ENCODE results near the gene ELK3. TPM values are rescaled to one million over a fixed set of nuclear protein-coding genes. Genes with fewer than 3 reads are reported as not detected.

ELK3 gene
- polyA plus RNA-seq (2013, experiment 1 of 2): 117 TPM
- polyA plus RNA-seq (2013, experiment 2 of 2): 106 TPM

DNA sequence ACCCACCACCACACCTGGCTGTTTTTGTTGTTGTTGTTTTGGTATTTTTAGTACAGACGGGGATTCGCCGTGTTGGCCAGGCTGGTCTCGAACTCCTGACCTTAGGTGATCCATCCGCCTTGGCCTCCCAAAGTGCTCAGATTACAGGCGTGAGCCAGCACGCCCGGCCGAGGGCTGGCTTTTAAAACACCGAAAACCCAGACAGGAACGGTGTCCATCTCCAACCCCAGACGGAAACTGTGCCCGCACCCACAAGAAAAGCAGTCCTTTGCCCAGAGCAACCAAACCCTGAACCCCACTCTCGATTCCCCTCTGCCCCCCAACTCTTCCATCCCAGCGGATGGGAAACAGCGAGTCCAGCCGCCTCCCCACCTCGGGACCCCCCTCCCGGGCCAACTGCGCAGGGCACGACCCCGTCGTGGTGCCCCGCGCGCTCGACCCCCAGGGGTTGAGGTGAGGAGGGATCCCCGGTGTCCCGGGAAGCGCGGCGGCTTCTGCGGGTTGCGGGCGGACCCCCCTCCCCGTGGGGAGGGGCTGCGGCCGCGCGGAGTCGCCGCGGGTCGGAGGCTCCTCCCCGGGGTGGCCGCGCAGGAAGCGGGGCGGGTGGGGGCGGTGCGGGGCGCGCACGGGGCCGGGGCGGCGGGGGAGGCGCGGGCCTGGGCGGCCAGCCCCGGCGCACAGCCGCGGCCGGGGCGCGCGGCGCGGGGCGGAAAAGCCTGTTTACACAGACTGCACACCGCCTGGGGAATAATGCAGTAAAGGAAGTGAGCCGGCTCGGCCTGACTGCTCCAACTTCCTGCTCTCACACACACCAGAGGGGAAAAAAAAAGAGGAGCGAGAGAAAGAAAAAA, at the start of gene ELK3:
TSS of gene ELK3 (plus strand) at position 651 of the 851 bp plus-strand sequence.
- Histone ChIP-seq H3K36me3 (ENCODE audit: control insufficient read depth, insufficient read depth, low read length) (no peaks in the 10 kb centered on the region), H3K27ac (ENCODE audit: low read depth, low read length, severe bottlenecking) (peak within 1 kb of the TSS; percentile 98), H3K9me3 (ENCODE audit: control insufficient read depth, low read length) (no peaks in the 10 kb centered on the region), H3K4me3 (ENCODE audit: extremely low read depth, insufficient read depth, low read length, poor library complexity, severe bottlenecking) (peak within 1 kb of the TSS; percentile 95), H3K4me1 (ENCODE audit: control insufficient read depth, insufficient read depth, low read length, poor library complexity, severe bottlenecking) (peaks cover 22% of the 10 kb centered on the region)
- WGBS, 2 experiments (ENCODE audit: insufficient coverage in 2 of 2): 14 to 16% methylated on average over 17 to 33 of the region's 75 CpGs

DNA sequence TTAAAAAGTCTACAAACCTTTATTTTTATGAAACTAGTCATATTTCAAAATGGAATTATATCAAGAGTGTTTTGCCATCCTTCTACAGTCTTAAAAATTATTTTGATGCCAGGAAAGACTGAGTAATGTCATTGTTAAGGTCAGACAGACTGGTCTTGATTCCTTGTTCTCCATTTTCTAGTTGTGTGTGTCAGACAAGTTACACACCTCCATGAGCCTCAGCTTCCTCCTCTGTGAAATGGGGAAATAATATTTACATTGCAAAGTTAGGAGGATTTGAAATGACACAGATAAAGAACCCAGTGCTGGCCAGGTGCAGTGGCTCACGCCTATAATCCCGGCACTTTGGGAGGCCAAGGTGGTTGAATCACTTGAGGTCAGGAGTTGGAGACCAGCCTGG, 47.4 kb upstream of the ELK3 start:
- no peak overlapping the region for H3K4me3 ChIP-seq (ENCODE audit: extremely low read depth, insufficient read depth, low read length, poor library complexity, severe bottlenecking)
- no peaks in the 10 kb centered on the region for H3K36me3 ChIP-seq (ENCODE audit: control insufficient read depth, insufficient read depth, low read length)
- peaks cover 16% of the 10 kb centered on the region for H3K4me1 ChIP-seq (ENCODE audit: control insufficient read depth, insufficient read depth, low read length, poor library complexity, severe bottlenecking)
- H3K9me3 ChIP-seq (ENCODE audit: control insufficient read depth, low read length): no peaks in the 10 kb centered on the region
- H3K27ac ChIP-seq (ENCODE audit: low read depth, low read length, severe bottlenecking): no peak overlapping the region
- 95% methylated on average over 2 of the region's 2 CpGs; no CpG with 5 or more reads in 1 of the 2 experiments for WGBS, 2 experiments (ENCODE audit: insufficient coverage in 2 of 2)

GRCh38 chr12:96150442-96150841, 43.7 kb upstream of the ELK3 start:
- Histone ChIP-seq H3K27ac (ENCODE audit: low read depth, low read length, severe bottlenecking) (no peak overlapping the region), H3K4me1 (ENCODE audit: control insufficient read depth, insufficient read depth, low read length, poor library complexity, severe bottlenecking) (no peaks in the 10 kb centered on the region), H3K36me3 (ENCODE audit: control insufficient read depth, insufficient read depth, low read length) (no peaks in the 10 kb centered on the region), H3K4me3 (ENCODE audit: extremely low read depth, insufficient read depth, low read length, poor library complexity, severe bottlenecking) (no peak overlapping the region), H3K9me3 (ENCODE audit: control insufficient read depth, low read length) (no peaks in the 10 kb centered on the region)
- WGBS, 2 experiments (ENCODE audit: insufficient coverage in 2 of 2): 64 to 66% methylated on average over 3 to 5 of the region's 5 CpGs

- Histone ChIP-seq H3K27ac (ENCODE audit: low read depth, low read length, severe bottlenecking) (no peak overlapping the region), H3K4me1 (ENCODE audit: control insufficient read depth, insufficient read depth, low read length, poor library complexity, severe bottlenecking) (no peaks in the 10 kb centered on the region), H3K4me3 (ENCODE audit: extremely low read depth, insufficient read depth, low read length, poor library complexity, severe bottlenecking) (no peak overlapping the region), H3K9me3 (ENCODE audit: control insufficient read depth, low read length) (no peaks in the 10 kb centered on the region), H3K36me3 (ENCODE audit: control insufficient read depth, insufficient read depth, low read length) (no peaks in the 10 kb centered on the region)
- 94 to 96% methylated on average over 11 of the region's 11 CpGs for WGBS, 2 experiments (ENCODE audit: insufficient coverage in 2 of 2)
Observed at GRCh38 chr12:96152164-96152563, 42.0 kb upstream of the ELK3 start.

DNA sequence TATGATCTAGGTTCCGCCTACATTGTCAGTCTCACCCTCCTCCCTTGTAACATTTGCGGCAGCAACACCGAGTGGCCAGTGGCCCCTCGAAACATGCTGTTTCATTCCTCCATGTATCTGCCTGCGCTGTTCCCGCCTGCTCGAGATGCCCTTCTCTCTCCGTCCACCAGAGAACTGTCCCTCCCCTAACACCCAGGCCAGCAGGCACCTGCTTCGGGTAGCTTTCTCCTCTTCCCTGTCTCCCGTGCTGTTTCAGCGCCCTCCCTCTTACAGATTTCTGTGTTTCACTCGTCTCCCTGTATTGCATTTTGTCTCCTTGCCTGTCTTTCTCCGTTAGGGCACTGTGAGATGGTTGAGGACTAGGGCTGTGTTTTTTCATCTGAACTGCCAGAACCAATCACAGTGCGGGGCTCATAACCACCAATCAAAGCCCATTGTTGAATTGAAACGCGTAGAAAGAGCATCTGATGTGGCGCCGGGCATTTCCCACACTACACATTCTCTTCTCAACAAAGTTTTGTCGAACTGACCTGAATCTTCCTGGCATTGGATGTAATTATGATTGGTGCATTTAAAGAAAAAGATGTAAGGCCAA, 40.9 kb upstream of the ELK3 start:
- Histone ChIP-seq H3K36me3 (ENCODE audit: control insufficient read depth, insufficient read depth, low read length) (no peaks in the 10 kb centered on the region), H3K4me3 (ENCODE audit: extremely low read depth, insufficient read depth, low read length, poor library complexity, severe bottlenecking) (no peak overlapping the region), H3K4me1 (ENCODE audit: control insufficient read depth, insufficient read depth, low read length, poor library complexity, severe bottlenecking) (no peaks in the 10 kb centered on the region), H3K9me3 (ENCODE audit: control insufficient read depth, low read length) (no peaks in the 10 kb centered on the region), H3K27ac (ENCODE audit: low read depth, low read length, severe bottlenecking) (no peak overlapping the region)
- WGBS, 2 experiments (ENCODE audit: insufficient coverage in 2 of 2): 91 to 93% methylated on average over 10 to 11 of the region's 19 CpGs

DNA sequence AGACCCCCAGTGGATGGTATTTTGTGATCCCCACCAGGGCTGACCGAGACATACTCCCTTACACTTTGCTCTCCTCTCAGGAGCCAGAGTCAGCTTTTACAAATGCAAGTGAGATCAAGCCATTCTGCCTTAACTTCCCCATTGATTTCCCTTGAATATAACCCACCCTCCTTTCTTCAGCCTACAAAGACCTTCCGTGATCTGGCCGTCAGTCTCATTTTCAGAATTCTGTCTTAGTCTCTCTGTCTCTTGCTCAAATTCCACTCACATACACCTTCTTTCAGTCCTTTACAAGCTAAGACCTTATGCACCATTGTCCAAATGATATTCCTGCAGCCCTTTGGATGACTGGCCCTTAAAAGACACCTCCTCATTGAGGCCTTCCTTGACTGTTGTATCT, 39.0 kb upstream of the ELK3 start:
- WGBS, 2 experiments (ENCODE audit: insufficient coverage in 2 of 2): 88 to 89% methylated on average over 2 of the region's 3 CpGs
- Histone ChIP-seq H3K4me1 (ENCODE audit: control insufficient read depth, insufficient read depth, low read length, poor library complexity, severe bottlenecking) (no peaks in the 10 kb centered on the region), H3K9me3 (ENCODE audit: control insufficient read depth, low read length) (no peaks in the 10 kb centered on the region), H3K36me3 (ENCODE audit: control insufficient read depth, insufficient read depth, low read length) (no peaks in the 10 kb centered on the region), H3K27ac (ENCODE audit: low read depth, low read length, severe bottlenecking) (no peak overlapping the region), H3K4me3 (ENCODE audit: extremely low read depth, insufficient read depth, low read length, poor library complexity, severe bottlenecking) (no peak overlapping the region)

DNA sequence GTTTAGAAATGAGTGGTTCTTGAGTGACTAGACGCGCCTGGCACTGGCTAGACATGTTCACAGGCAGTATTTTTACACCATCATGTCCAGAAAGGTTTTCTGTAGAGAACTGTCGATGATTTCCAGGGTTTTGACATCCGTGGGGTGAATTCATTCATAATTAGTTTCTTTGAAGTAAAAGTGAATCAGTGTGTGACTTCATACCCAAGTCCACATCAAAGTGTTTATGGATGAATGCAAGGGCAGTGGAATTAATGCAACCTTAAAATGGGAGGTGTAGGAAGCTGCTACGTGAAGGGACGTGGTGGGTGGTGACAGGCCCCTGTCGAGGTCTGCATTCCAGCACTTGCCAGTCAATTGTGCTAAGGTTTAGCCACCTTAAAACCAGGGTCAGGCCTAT, 38.4 kb upstream of the ELK3 start:
- H3K9me3 ChIP-seq (ENCODE audit: control insufficient read depth, low read length): no peaks in the 10 kb centered on the region
- no peaks in the 10 kb centered on the region for H3K4me1 ChIP-seq (ENCODE audit: control insufficient read depth, insufficient read depth, low read length, poor library complexity, severe bottlenecking)
- H3K27ac ChIP-seq (ENCODE audit: low read depth, low read length, severe bottlenecking): no peak overlapping the region
- no peak overlapping the region for H3K4me3 ChIP-seq (ENCODE audit: extremely low read depth, insufficient read depth, low read length, poor library complexity, severe bottlenecking)
- 77 to 88% methylated on average over 5 of the region's 7 CpGs for WGBS, 2 experiments (ENCODE audit: insufficient coverage in 2 of 2)
- no peaks in the 10 kb centered on the region for H3K36me3 ChIP-seq (ENCODE audit: control insufficient read depth, insufficient read depth, low read length)

DNA sequence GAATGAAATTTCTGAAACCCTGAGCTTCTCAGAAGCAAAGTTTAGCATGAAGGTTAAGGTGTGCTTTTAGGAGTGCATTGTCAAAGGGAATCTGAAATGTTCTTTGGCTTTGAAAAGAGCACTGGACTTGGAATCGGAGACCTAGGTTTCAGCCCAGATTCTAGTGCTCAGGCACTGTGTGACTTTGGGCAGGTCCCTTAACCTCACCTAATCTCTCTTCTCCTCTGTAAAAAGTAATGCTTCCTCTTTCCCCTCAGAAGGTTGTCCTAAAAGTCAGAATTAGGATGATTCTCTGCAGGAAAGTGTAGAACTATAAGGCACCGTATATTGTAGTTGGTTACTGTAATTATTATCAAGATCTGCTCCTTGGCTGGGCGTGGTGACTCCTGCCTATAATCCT, 38.0 kb upstream of the ELK3 start:
- Histone ChIP-seq H3K27ac (ENCODE audit: low read depth, low read length, severe bottlenecking) (no peak overlapping the region), H3K4me3 (ENCODE audit: extremely low read depth, insufficient read depth, low read length, poor library complexity, severe bottlenecking) (no peak overlapping the region), H3K36me3 (ENCODE audit: control insufficient read depth, insufficient read depth, low read length) (no peaks in the 10 kb centered on the region), H3K9me3 (ENCODE audit: control insufficient read depth, low read length) (no peaks in the 10 kb centered on the region), H3K4me1 (ENCODE audit: control insufficient read depth, insufficient read depth, low read length, poor library complexity, severe bottlenecking) (no peaks in the 10 kb centered on the region)
- WGBS, 2 experiments (ENCODE audit: insufficient coverage in 2 of 2): 90 to 100% methylated on average over 1 to 2 of the region's 3 CpGs

DNA sequence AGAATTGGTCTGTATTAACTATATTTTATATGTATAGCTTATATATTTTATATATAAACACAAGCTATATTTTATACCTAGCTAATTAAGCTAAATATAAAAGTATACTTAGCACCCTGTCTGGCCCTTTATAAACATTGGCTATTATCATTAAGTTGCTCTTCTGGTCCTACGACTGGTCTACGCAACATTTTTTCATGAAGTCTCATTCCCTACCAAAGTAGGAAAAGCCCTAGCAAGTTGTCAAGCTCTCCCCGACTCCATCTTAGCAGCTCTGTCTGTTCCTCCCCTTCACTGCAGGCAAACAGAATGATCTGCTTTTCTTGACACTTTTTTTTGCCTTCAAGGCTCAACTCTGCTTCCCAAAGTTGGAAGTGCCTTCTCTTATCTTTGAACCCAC, 36.7 kb upstream of the ELK3 start:
- no peak overlapping the region for H3K27ac ChIP-seq (ENCODE audit: low read depth, low read length, severe bottlenecking)
- 94% methylated on average over 3 of the region's 3 CpGs for WGBS, 2 experiments (ENCODE audit: insufficient coverage in 2 of 2)
- H3K4me1 ChIP-seq (ENCODE audit: control insufficient read depth, insufficient read depth, low read length, poor library complexity, severe bottlenecking): no peaks in the 10 kb centered on the region
- no peak overlapping the region for H3K4me3 ChIP-seq (ENCODE audit: extremely low read depth, insufficient read depth, low read length, poor library complexity, severe bottlenecking)
- H3K9me3 ChIP-seq (ENCODE audit: control insufficient read depth, low read length): no peaks in the 10 kb centered on the region
- no peaks in the 10 kb centered on the region for H3K36me3 ChIP-seq (ENCODE audit: control insufficient read depth, insufficient read depth, low read length)

- 95% methylated on average over 8 to 11 of the region's 14 CpGs for WGBS, 2 experiments (ENCODE audit: insufficient coverage in 2 of 2)
- Histone ChIP-seq H3K4me3 (ENCODE audit: extremely low read depth, insufficient read depth, low read length, poor library complexity, severe bottlenecking) (no peak overlapping the region), H3K9me3 (ENCODE audit: control insufficient read depth, low read length) (no peaks in the 10 kb centered on the region), H3K36me3 (ENCODE audit: control insufficient read depth, insufficient read depth, low read length) (no peaks in the 10 kb centered on the region), H3K4me1 (ENCODE audit: control insufficient read depth, insufficient read depth, low read length, poor library complexity, severe bottlenecking) (peaks cover 9% of the 10 kb centered on the region), H3K27ac (ENCODE audit: low read depth, low read length, severe bottlenecking) (peak overlapping the region; percentile 64)
Observed at GRCh38 chr12:96164951-96165811, 29.0 kb upstream of the ELK3 start.
